Adrenal gland (tissue), 12 donors: ENCODE data around the gene NAV2. TPM values are rescaled to one million over a fixed set of nuclear protein-coding genes. Genes with fewer than 3 reads are reported as not detected.

Experiments used
- DNase-seq, 7 donors: peaks; one replicate each; pipeline ENCODE4 v3.0.0-alpha.2; 2019 to 2020
- H3K27ac ChIP-seq, 5 donors: fragments of 200-600 bp; sonication (generic) in 4 of 5; 1 replicate in 3 of 5; 2 replicates in 2 of 5; pipeline versions ENCODE4 v1.5.1 to v1.8.0; 2016 to 2020; ENCODE audit warnings: mild to moderate bottlenecking in 1 of 5
- H3K27me3 ChIP-seq: fragments of 200-600 bp; 2 replicates; pipeline ENCODE4 v1.8.0; 2021
- H3K36me3 ChIP-seq, 2 donors: fragments of 200-600 bp; replicated peaks in 1 of 2; 1 replicate in 1 of 2; 2 replicates in 1 of 2; pipeline versions ENCODE4 v1.5.1 to v1.8.0; 2018 to 2022
- H3K4me1 ChIP-seq, 2 donors: fragments of 200-600 bp; replicated peaks in 1 of 2; 1 replicate in 1 of 2; 2 replicates in 1 of 2; pipeline versions ENCODE4 v1.5.1 to v1.8.0; 2018 to 2021
- H3K4me3 ChIP-seq, 4 donors: fragments of 200-600 bp; sonication (generic) in 3 of 4; one replicate each; pipeline ENCODE4 v1.5.1; 2016 to 2018
- H3K9me3 ChIP-seq, 3 donors: fragments of 200-600 bp; sonication (generic) in 1 of 3; replicated peaks in 1 of 3; 1 replicate in 2 of 3; 2 replicates in 1 of 3; pipeline versions ENCODE4 v1.5.1 to v1.8.0; 2016 to 2021
- CTCF ChIP-seq, 6 experiments: fragments of 450-650 bp in 4 of 6; fragments of 200-600 bp in 2 of 6; sonication (generic) in 1 of 6; IDR thresholded peaks; 1 replicate in 5 of 6; 2 replicates in 1 of 6; pipeline versions ENCODE4 v1.5.1 to v1.8.0; 2016 to 2021; ENCODE audit warnings: antibody characterized with exemption in 6 of 6, mild to moderate bottlenecking in 2 of 6, moderate library complexity in 1 of 6
- POLR2A ChIP-seq, 2 donors: fragments of 450-650 bp; IDR thresholded peaks; one replicate each; pipeline ENCODE4 v1.6.1; 2017; ENCODE audit warnings: antibody characterized with exemption in 2 of 2, mild to moderate bottlenecking in 2 of 2, moderate library complexity in 1 of 2
- WGBS, 4 donors: extraction: QIAGEN DNeasy Blood & Tissue Kit in 2 of 4; methylation state at CpG; one replicate each; pipeline versions ENCODE4 v1.1.5 to v1.1.7; 2013 to 2017; 5-methylcytosine and 5-hydroxymethylcytosine counted together
- intact Hi-C, 2 donors: fragments of 100-400 bp; cut with DNase I; formaldehyde crosslinking; loops; one replicate each; pipeline versions ENCODE4 v1.14.1 to v1.15.0; 2022 to 2023
- polyA plus RNA-seq, 3 donors: library from polyadenylated mRNA; stranded (reverse); fragments of 200-250 nt in 2 of 3; fragments of 350-450 nt in 1 of 3; fragmentation: Illumina TruSeq in 1 of 3; extraction: RNeasy Lipid Tissue Mini Kit (QIAGEN cat#74804) in 1 of 3; gene quantifications; one replicate each; pipeline ENCODE4 v1.2.3, GENCODE V29; 2013 to 2014
- total RNA-seq, 9 donors: library from RNA; depleted of rRNA in 4 of 9; stranded (reverse); fragments of >200 nt in 4 of 9; fragments of 120-200 nt in 1 of 9; fragmentation: NEBNext Ultra II Directional in 1 of 9; extraction: Animal tissue kit (Norgen Biotek cat#: 25700) in 1 of 9; gene quantifications; one replicate each; pipeline versions ENCODE4 v1.1.0 to v1.2.4, GENCODE V29; 2013 to 2023
- donor health status: healthy with polysubstance abuse.
- donor health status: Bipolar disorder and iron deficiency.
- donor health status: DM: yes; HTN: yes; CAD: no.
- donor health status: DM: no; HTN: no; CAD: no.
- donor health status: DM: no; HTN: no; CAD: no.
- donor health status: DM: yes; HTN: yes; CAD: no.

Gene NAV2
- total and polyA plus RNA-seq, 12 donors = 1.6 to 9.2 (median 5.5) TPM

GRCh38 chr11:19805376-19805775 lies 92.7 kb downstream of the NAV2 start:
- Histone ChIP-seq H3K27me3 (no peaks in the 10 kb centered on the region), H3K9me3 (no peaks in the 10 kb centered on the region), H3K27ac (no peak overlapping the region), H3K36me3 (no peaks in the 10 kb centered on the region), H3K4me1 (no peaks in the 10 kb centered on the region), H3K4me3 (no peak overlapping the region)
- TF ChIP-seq POLR2A (IDR thresholded peaks at IDR 0.05) = no peak
- TF ChIP-seq CTCF (IDR thresholded peaks at IDR 0.05) = no peak
- WGBS, 4 donors = 68 to 86% (median 75%) methylated on average over 4 to 5 of the region's 5 CpGs
- no peak for DNase-seq
- intact Hi-C loops = no loop called here

- no peak overlapping the region for H3K27ac ChIP-seq
- WGBS, 4 donors = 79 to 88% (median 82%) methylated on average over 2 of the region's 2 CpGs
- no peaks in the 10 kb centered on the region for H3K9me3 ChIP-seq
- no peak overlapping the region for H3K4me3 ChIP-seq
- TF ChIP-seq POLR2A (IDR thresholded peaks at IDR 0.05) (no peak), CTCF (IDR thresholded peaks at IDR 0.05) (no peak)
- H3K4me1 ChIP-seq = no peaks in the 10 kb centered on the region
- no peaks in the 10 kb centered on the region for H3K27me3 ChIP-seq
- no peak for DNase-seq
- H3K36me3 ChIP-seq = no peaks in the 10 kb centered on the region
- intact Hi-C loops = no loop called here
Observed at GRCh38 chr11:19805827-19806226, 93.2 kb downstream of the NAV2 start.

- WGBS, 4 donors = 30 to 50% (median 46%) methylated on average over 2 of the region's 2 CpGs
- DNase-seq = no peak
- intact Hi-C loops = no loop called here
- H3K4me1 ChIP-seq = no peaks in the 10 kb centered on the region
- no peaks in the 10 kb centered on the region for H3K27me3 ChIP-seq
- no peak overlapping the region for H3K27ac ChIP-seq
- no peaks in the 10 kb centered on the region for H3K36me3 ChIP-seq
- no peak for TF ChIP-seq POLR2A (IDR thresholded peaks at IDR 0.05)
- no peak for TF ChIP-seq CTCF (IDR thresholded peaks at IDR 0.05)
- H3K4me3 ChIP-seq = no peak overlapping the region
- no peaks in the 10 kb centered on the region for H3K9me3 ChIP-seq
Observed at GRCh38 chr11:19806251-19806650, 93.6 kb downstream of the NAV2 start.

DNA sequence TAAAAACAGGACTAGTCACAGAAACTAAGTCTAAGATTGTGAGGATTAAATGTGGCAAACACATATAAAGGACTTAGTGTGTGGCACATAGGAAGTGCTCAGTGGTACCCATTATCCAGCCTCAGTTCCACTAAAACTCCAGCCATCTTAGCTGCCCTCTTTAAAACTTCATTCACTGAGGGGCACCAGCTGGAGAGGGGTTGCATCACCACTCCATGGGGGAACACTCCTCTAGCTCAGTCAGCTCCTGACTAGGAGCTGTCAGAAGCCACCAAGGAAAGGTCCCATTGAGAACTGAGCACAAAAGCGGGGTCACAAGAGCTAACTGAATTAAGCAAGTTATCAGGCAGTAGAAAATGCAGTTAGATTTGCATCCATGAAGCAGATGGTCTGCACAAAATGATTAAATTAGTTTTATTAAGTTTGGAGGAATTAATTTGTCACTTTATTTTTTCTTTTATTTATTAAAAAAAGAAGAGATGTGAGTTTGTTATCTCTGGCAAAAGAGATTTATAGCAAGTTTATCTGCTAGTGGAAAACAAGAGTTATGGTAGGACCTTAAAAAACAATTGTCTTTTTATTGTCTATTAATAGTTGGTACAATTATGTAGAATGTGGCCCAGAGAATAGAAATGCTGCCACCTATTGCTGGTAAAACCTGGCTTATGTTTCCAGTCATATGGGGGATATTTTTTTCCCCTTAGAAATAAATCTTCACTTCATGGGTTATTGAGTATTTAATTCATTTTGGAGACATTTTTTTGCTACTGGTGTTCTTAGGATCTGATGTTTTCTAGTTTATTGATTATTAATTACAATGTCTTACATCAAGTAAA lies 95.7 kb downstream of the NAV2 start:
- intact Hi-C loops = no loop called here
- Histone ChIP-seq H3K27ac (no peak overlapping the region), H3K27me3 (no peaks in the 10 kb centered on the region), H3K36me3 (no peaks in the 10 kb centered on the region), H3K4me3 (no peak overlapping the region), H3K9me3 (no peaks in the 10 kb centered on the region), H3K4me1 (no peaks in the 10 kb centered on the region)
- DNase-seq = no peak
- TF ChIP-seq POLR2A (IDR thresholded peaks at IDR 0.05) = no peak
- TF ChIP-seq CTCF (IDR thresholded peaks at IDR 0.05) = peak in 1 of 6 experiments; percentile 14
- WGBS, 4 donors = 83 to 92% (median 88%) methylated on average over 1 of the region's 1 CpG
